H9 (cell line): ENCODE results near the gene MBD2. TPM values are rescaled to one million over a fixed set of nuclear protein-coding genes. Genes with fewer than 3 reads are reported as not detected.
"Not testable (repeated sequence)": the region's sequence is repeated elsewhere in the genome, so short reads cannot be mapped to it uniquely, and the experiment has no call there.

Experiments used
- DNase-seq: peaks from one replicate; pipeline ENCODE4 v3.0.0-alpha.2; 2017
- H2AFZ ChIP-seq: one replicate; pipeline ENCODE4 v1.6.1; 2013; ENCODE audit warnings: mild to moderate bottlenecking, low read length, control low read depth, moderate library complexity
- H2AK5ac ChIP-seq: 2 replicates; pipeline ENCODE4 v1.6.1; 2013; ENCODE audit warnings: low read length, control low read depth, mixed read lengths; ENCODE audit not compliant: insufficient read length
- H2BK120ac ChIP-seq: one replicate; pipeline ENCODE4 v1.6.1; 2013; ENCODE audit warnings: low read depth, mild to moderate bottlenecking, low read length, control low read depth, inconsistent platforms; ENCODE audit not compliant: poor library complexity, severe bottlenecking
- H2BK12ac ChIP-seq: 2 replicates; pipeline ENCODE4 v1.6.1; 2013; ENCODE audit warnings: low read length, control low read depth, mixed read lengths, low read depth; ENCODE audit not compliant: insufficient read length
- H2BK15ac ChIP-seq: 2 replicates; pipeline ENCODE4 v1.6.1; 2013; ENCODE audit warnings: low read depth, low read length, control low read depth
- H2BK20ac ChIP-seq: one replicate; pipeline ENCODE4 v1.6.1; 2013; ENCODE audit warnings: low read depth, mild to moderate bottlenecking, low read length, control low read depth, inconsistent platforms; ENCODE audit not compliant: poor library complexity, severe bottlenecking
- H2BK5ac ChIP-seq: 2 replicates; pipeline ENCODE4 v1.6.1; 2013; ENCODE audit warnings: low read length, control low read depth, mixed read lengths; ENCODE audit not compliant: insufficient read length
- H3K14ac ChIP-seq: 2 replicates; pipeline ENCODE4 v1.6.1; 2013; ENCODE audit warnings: low read length, control low read depth; ENCODE audit not compliant: insufficient read depth
- H3K18ac ChIP-seq: 2 replicates; pipeline ENCODE4 v1.6.1; 2013; ENCODE audit warnings: low read depth, mild to moderate bottlenecking, mixed read lengths, low read length, control low read depth; ENCODE audit not compliant: insufficient read length
- H3K23ac ChIP-seq: 2 replicates; pipeline ENCODE4 v1.6.1; 2013; ENCODE audit warnings: low read length, control low read depth, mixed read lengths, low read depth; ENCODE audit not compliant: insufficient read length
- H3K23me2 ChIP-seq: 2 replicates; pipeline ENCODE4 v1.6.1; 2013; ENCODE audit warnings: low read depth, mild to moderate bottlenecking, mixed read lengths, low read length, control low read depth; ENCODE audit not compliant: insufficient read length, poor library complexity, severe bottlenecking
- H3K27ac ChIP-seq: 2 replicates; pipeline ENCODE4 v1.5.1; 2013; ENCODE audit warnings: low read length, control low read depth, mixed read lengths, low read depth; ENCODE audit not compliant: insufficient read length
- H3K27me3 ChIP-seq: 2 replicates; pipeline ENCODE4 v1.6.1; 2013; ENCODE audit warnings: low read length, control low read depth, inconsistent platforms; ENCODE audit not compliant: insufficient read depth
- H3K4ac ChIP-seq: 2 replicates; pipeline ENCODE4 v1.6.1; 2013; ENCODE audit warnings: low read depth, mild to moderate bottlenecking, control low read depth, inconsistent platforms, low read length, moderate library complexity
- H3K4me1 ChIP-seq: 2 replicates; pipeline ENCODE4 v1.6.1; 2013; ENCODE audit warnings: low read length, control low read depth, inconsistent platforms; ENCODE audit not compliant: insufficient read depth
- H3K4me2 ChIP-seq: 2 replicates; pipeline ENCODE4 v1.6.1; 2013; ENCODE audit warnings: low read length, control low read depth, mixed read lengths; ENCODE audit not compliant: insufficient read length, insufficient read depth
- H3K56ac ChIP-seq: 2 replicates; pipeline ENCODE4 v1.6.1; 2013; ENCODE audit warnings: low read depth, mild to moderate bottlenecking, mixed read lengths, low read length, control low read depth; ENCODE audit not compliant: insufficient read length
- H3K79me1 ChIP-seq: 2 replicates; pipeline ENCODE4 v1.6.1; 2013; ENCODE audit warnings: low read depth, mild to moderate bottlenecking, moderate library complexity, low read length, control low read depth, inconsistent platforms; ENCODE audit not compliant: insufficient read depth, poor library complexity, severe bottlenecking
- H3K79me2 ChIP-seq: 2 replicates; pipeline ENCODE4 v1.6.1; 2013; ENCODE audit warnings: low read length, control low read depth, inconsistent platforms; ENCODE audit not compliant: insufficient read depth
- H3K9ac ChIP-seq: 2 replicates; pipeline ENCODE4 v1.6.1; 2013; ENCODE audit warnings: low read length, control low read depth, mixed read lengths; ENCODE audit not compliant: insufficient read length; ENCODE audit errors: extremely low read depth
- H3K9me3 ChIP-seq: one replicate; pipeline ENCODE4 v1.6.1; 2013; ENCODE audit warnings: low read depth, low read length, inconsistent platforms; ENCODE audit not compliant: control insufficient read depth
- H3T11ph ChIP-seq: one replicate; pipeline ENCODE4 v1.6.1; 2013; ENCODE audit warnings: mild to moderate bottlenecking, low read length, control low read depth, inconsistent platforms
- H4K20me1 ChIP-seq: one replicate; pipeline ENCODE4 v1.6.1; 2013; ENCODE audit not compliant: control insufficient read depth, insufficient read length, insufficient read depth
- H4K5ac ChIP-seq: 2 replicates; pipeline ENCODE4 v1.6.1; 2013; ENCODE audit warnings: low read depth, mild to moderate bottlenecking, mixed read lengths, low read length, control low read depth; ENCODE audit not compliant: insufficient read length
- H4K8ac ChIP-seq: replicated peaks from 2 replicates; pipeline ENCODE4 v1.6.1; 2013; ENCODE audit warnings: low read length, control low read depth, mixed read lengths, low read depth; ENCODE audit not compliant: insufficient read length
- H4K91ac ChIP-seq: 2 replicates; pipeline ENCODE4 v1.6.1; 2013; ENCODE audit warnings: low read depth, mild to moderate bottlenecking, moderate library complexity, mixed read lengths, low read length, control low read depth; ENCODE audit not compliant: insufficient read length
- H3K27ac Mint-ChIP-seq, 3 experiments: 2 replicates in 2 of 3; 3 replicates in 1 of 3; pipeline ENCODE4 v1.8.0; 2020 to 2021; ENCODE audit warnings: mixed read lengths in 3 of 3, mild to moderate bottlenecking in 1 of 3, moderate library complexity in 1 of 3
- H3K27me3 Mint-ChIP-seq: 2 replicates; pipeline ENCODE4 v1.8.0; 2021; ENCODE audit warnings: low read depth, mild to moderate bottlenecking, moderate library complexity, mixed read lengths
- H3K36me3 Mint-ChIP-seq, 3 experiments: 2 replicates in 2 of 3; 3 replicates in 1 of 3; pipeline ENCODE4 v1.8.0; 2020 to 2021; ENCODE audit warnings: low read depth in 3 of 3, mixed read lengths in 3 of 3; ENCODE audit not compliant: insufficient read depth in 1 of 3
- H3K4me1 Mint-ChIP-seq, 2 experiments: 2 replicates each; pipeline ENCODE4 v1.8.0; 2020; ENCODE audit warnings: mixed read lengths in 2 of 2
- H3K4me3 Mint-ChIP-seq, 2 experiments: 2 replicates in 1 of 2; 3 replicates in 1 of 2; pipeline ENCODE4 v1.8.0; 2020 to 2021; ENCODE audit warnings: mild to moderate bottlenecking in 2 of 2, mixed read lengths in 2 of 2, moderate library complexity in 1 of 2
- H3K9me3 Mint-ChIP-seq, 2 experiments: 2 replicates in 1 of 2; 3 replicates in 1 of 2; pipeline ENCODE4 v1.8.0; 2020; ENCODE audit warnings: mild to moderate bottlenecking in 2 of 2, mixed read lengths in 2 of 2, moderate library complexity in 1 of 2
- WGBS: extraction: QIAGEN DNeasy Blood & Tissue Kit; methylation state at CpG from one replicate; pipeline ENCODE4 v1.1.7; 2013; ENCODE audit warnings: missing lambda C conversion rate, low lambda C conversion rate, mixed read lengths; ENCODE audit not compliant: insufficient read length; ENCODE audit errors: extremely low coverage; 5-methylcytosine and 5-hydroxymethylcytosine counted together
- total RNA-seq: library from RNA; stranded (reverse); gene quantifications from 2 replicates; pipeline ENCODE4 v1.2.1, GENCODE V29; 2021
- TF ChIP-seq, protein P1 (sequence below): fragments of 200-600 bp; sonication (generic); conservative IDR thresholded peaks from 3 replicates; pipeline ENCODE4 v1.8.0; 2021; ENCODE audit warnings: antibody characterized with exemption, mild to moderate bottlenecking

MBD2 gene
- total RNA-seq, 1 experiment from 2014 or later = 34.0 TPM

DNA sequence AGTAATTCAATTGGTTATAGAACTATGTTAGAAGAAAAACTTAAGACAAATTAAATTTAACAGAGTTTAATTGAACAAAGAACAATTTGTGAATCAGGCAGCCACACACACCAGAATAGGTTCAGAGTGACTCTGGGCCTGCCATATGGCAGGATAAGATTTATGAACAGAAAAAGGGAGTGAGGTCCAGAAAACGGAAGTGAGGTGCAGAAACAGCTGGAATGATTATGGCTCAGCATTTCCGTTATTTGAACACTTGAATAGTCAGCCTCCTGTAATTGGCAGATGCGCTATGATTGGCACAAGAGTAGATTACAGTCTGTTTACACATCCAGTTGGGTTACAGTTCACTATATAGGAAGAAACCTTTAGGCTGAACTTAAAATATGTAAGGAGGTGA is 99.0 kb downstream of the MBD2 start:
- TF ChIP-seq, protein P1, sequence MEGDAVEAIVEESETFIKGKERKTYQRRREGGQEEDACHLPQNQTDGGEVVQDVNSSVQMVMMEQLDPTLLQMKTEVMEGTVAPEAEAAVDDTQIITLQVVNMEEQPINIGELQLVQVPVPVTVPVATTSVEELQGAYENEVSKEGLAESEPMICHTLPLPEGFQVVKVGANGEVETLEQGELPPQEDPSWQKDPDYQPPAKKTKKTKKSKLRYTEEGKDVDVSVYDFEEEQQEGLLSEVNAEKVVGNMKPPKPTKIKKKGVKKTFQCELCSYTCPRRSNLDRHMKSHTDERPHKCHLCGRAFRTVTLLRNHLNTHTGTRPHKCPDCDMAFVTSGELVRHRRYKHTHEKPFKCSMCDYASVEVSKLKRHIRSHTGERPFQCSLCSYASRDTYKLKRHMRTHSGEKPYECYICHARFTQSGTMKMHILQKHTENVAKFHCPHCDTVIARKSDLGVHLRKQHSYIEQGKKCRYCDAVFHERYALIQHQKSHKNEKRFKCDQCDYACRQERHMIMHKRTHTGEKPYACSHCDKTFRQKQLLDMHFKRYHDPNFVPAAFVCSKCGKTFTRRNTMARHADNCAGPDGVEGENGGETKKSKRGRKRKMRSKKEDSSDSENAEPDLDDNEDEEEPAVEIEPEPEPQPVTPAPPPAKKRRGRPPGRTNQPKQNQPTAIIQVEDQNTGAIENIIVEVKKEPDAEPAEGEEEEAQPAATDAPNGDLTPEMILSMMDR = no peak
- no peak overlapping the region for H3K4me2 ChIP-seq
- no peaks in the 10 kb centered on the region for H3K27me3 Mint-ChIP-seq
- no peak overlapping the region for H4K8ac ChIP-seq
- H3K4me1 Mint-ChIP-seq = peaks cover 40 to 46% of the 10 kb centered on the region in 2 experiments
- H3K79me1 ChIP-seq = no peaks in the 10 kb centered on the region
- H3K56ac ChIP-seq = no peak overlapping the region
- WGBS = no CpG with 5 or more reads among the region's 3 CpGs
- no peak overlapping the region for H3K27ac Mint-ChIP-seq
- H4K91ac ChIP-seq = no peak overlapping the region
- H2BK120ac ChIP-seq = no peak overlapping the region
- no peak overlapping the region for H3K4me3 Mint-ChIP-seq
- H2AK5ac ChIP-seq = no peak overlapping the region
- H3K9ac ChIP-seq = no peak overlapping the region
- no peak overlapping the region for H3T11ph ChIP-seq
- no peaks in the 10 kb centered on the region for H3K23me2 ChIP-seq
- no peak overlapping the region for H4K5ac ChIP-seq
- no peak overlapping the region for H3K14ac ChIP-seq
- H2BK5ac ChIP-seq = no peak overlapping the region
- no peaks in the 10 kb centered on the region for H3K27me3 ChIP-seq
- H4K20me1 ChIP-seq = no peaks in the 10 kb centered on the region
- no peaks in the 10 kb centered on the region for H3K9me3 ChIP-seq
- H3K23ac ChIP-seq = no peak overlapping the region
- no peaks in the 10 kb centered on the region; a peak in 3 of 7 replicates for H3K36me3 Mint-ChIP-seq
- H3K4me1 ChIP-seq = no peaks in the 10 kb centered on the region
- no peak overlapping the region for H2AFZ ChIP-seq
- no peak overlapping the region for H3K18ac ChIP-seq
- H3K27ac ChIP-seq = no peak overlapping the region
- no peak for DNase-seq
- H3K9me3 Mint-ChIP-seq = no peaks in the 10 kb centered on the region
- H3K79me2 ChIP-seq = no peaks in the 10 kb centered on the region
- H2BK15ac ChIP-seq = no peak overlapping the region
- H2BK20ac ChIP-seq = no peak overlapping the region
- no peak overlapping the region for H3K4ac ChIP-seq
- H2BK12ac ChIP-seq = no peak overlapping the region

DNA sequence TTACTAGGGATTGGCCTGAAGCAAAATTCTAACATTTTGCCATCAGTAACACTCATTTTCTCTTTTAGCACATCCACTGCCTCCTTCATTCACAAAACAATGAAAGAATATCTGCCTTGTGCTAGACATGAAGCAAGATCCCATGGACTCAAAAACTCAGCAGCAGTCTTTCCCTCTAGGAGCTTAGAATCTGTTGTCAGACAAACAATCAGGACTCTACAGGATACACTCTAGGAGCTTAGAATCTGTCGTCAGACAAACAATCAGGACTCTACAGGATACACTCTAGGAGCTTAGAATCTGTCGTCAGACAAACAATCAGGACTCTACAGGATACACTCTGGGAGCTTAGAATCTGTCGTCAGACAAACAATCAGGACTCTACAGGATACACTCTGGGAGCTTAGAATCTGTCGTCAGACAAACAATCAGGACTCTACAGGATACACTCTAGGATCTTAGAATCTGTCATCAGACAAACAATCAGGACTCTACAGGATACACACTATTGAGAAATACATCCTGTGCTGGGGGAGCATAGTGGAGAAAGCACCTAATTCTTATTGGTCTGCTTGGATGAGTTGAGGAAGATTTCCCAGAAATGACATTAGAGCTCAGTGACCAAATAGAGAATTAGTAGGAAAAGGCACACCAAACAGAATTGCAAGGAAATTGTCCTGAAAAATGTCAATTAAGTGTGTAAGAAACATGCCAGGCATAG is 100.6 kb downstream of the MBD2 start:
- H3K36me3 Mint-ChIP-seq = not testable (repeated sequence)

More for the DNA sequence above, 100.6 kb downstream of the MBD2 start:
- not testable (repeated sequence) for H3K27me3 ChIP-seq, H3K23me2 ChIP-seq, H4K20me1 ChIP-seq, H2AK5ac ChIP-seq, H3K4me1 ChIP-seq, H3K27me3 Mint-ChIP-seq, H3K9ac ChIP-seq, H3K9me3 ChIP-seq, H3K14ac ChIP-seq, H3T11ph ChIP-seq, H3K9me3 Mint-ChIP-seq, H3K4ac ChIP-seq, H3K23ac ChIP-seq, H3K27ac ChIP-seq, DNase-seq, H4K5ac ChIP-seq, H3K4me2 ChIP-seq, H2BK20ac ChIP-seq, H4K8ac ChIP-seq, H3K18ac ChIP-seq, H2BK5ac ChIP-seq, H4K91ac ChIP-seq, H3K56ac ChIP-seq, H2BK12ac ChIP-seq, H2BK15ac ChIP-seq, H3K4me3 Mint-ChIP-seq, H3K79me2 ChIP-seq, H2BK120ac ChIP-seq, H3K79me1 ChIP-seq, H2AFZ ChIP-seq
- WGBS = no CpG with 5 or more reads among the region's 4 CpGs
- peaks cover 30 to 36% of the 10 kb centered on the region in 2 experiments for H3K4me1 Mint-ChIP-seq
- peak overlapping the region; percentile 76 to 90 (median 83); a peak in 6 of 7 replicates for H3K27ac Mint-ChIP-seq
